ENCODE results near the gene PROSER3.
A peak's percentile ranks its signal among the peaks of the same experiment; 100 is the strongest.

Gene PROSER3

GRCh38 chr19:35752746-35753350 is 5.1 kb upstream of the PROSER3 start:
- DNase-seq (ENCODE audit: low read depth) = no peak
- no peak overlapping the region for H3K4me3 ChIP-seq (ENCODE audit: low read depth, low read length)
- no peak for TF ChIP-seq CTCF (conservative IDR thresholded peaks at IDR 0.05; ENCODE audit: low read depth, low read length)

DNA sequence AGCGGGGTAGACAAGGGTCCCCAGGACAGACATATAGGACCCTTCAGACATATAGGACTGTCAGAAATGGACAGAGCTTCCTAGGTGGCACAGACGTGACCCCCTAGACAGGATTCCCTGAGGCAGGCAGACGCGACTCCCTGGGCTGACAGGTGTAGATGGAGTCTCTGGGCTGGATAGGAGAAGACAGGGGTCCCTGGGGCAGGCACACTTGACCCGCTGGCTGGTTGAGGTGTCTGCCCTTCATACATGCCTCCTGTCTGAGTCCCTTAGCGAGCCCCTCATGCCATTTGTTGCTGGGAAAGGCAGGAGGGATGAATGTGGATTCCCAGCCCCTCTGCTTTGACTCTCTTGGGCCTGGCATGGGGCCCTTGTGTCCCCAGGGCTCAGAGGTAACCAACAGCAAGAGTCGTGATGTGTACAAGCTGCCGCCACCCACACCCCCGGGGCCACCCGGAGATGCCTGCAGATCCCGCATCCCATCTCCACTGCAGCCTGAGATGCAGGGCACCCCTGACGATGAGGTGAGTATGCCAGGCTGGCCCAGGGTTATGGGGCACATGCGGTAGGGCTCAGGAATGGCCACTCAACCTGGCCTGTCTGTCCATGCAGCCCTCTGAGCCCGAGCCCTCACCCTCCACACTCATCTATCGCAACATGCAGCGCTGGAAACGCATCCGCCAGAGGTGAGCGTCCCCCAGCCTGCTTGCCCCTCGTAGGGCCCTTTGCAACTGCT is 4.2 kb upstream of the PROSER3 start:
- no peak overlapping the region for H3K4me3 ChIP-seq (ENCODE audit: low read depth, low read length)
- no peak for TF ChIP-seq CTCF (conservative IDR thresholded peaks at IDR 0.05; ENCODE audit: low read depth, low read length)
- DNase-seq (ENCODE audit: low read depth) = no peak

- peak; percentile 1 for TF ChIP-seq CTCF (conservative IDR thresholded peaks at IDR 0.05; ENCODE audit: low read depth, low read length)
- no peak overlapping the region for H3K4me3 ChIP-seq (ENCODE audit: low read depth, low read length)
- peak; percentile 28 for DNase-seq (ENCODE audit: low read depth)
These were observed 3.4 kb upstream of the PROSER3 start for GRCh38 chr19:35754370-35755130.

DNA sequence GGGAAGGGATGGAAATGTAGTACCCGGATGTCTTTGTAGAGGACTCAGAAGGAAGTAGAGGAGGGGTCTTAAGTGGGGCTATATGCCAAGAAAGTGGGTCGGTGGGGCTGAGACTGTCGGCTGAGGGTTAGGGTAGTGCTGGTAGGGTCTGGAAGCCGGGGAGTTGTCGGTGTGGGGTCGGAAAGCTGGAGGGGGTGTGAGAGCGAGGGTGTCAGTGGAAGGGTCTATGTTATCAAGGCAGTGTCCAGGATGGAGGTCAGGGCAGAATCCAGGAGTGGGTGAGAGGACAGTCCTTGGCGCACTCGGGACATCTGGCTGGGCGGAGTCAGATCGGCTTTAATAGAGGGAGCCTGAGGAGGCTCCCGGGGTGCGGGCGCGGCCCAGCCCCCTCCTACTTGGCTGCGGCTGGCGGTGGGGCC is 2.8 kb upstream of the PROSER3 start:
- DNase-seq (ENCODE audit: low read depth) = no peak
- TF ChIP-seq CTCF (conservative IDR thresholded peaks at IDR 0.05; ENCODE audit: low read depth, low read length) = no peak
- H3K4me3 ChIP-seq (ENCODE audit: low read depth, low read length) = peak overlapping the region; percentile 82

GRCh38 chr19:35755550-35756376 is 2.2 kb upstream of the PROSER3 start:
- peak overlapping the region; percentile 82 for H3K4me3 ChIP-seq (ENCODE audit: low read depth, low read length)
- no peak for TF ChIP-seq CTCF (conservative IDR thresholded peaks at IDR 0.05; ENCODE audit: low read depth, low read length)
- DNase-seq (ENCODE audit: low read depth) = peak; percentile 87

- peak within 1 kb of the TSS; percentile 82 for H3K4me3 ChIP-seq (ENCODE audit: low read depth, low read length)
- no peak for TF ChIP-seq CTCF (conservative IDR thresholded peaks at IDR 0.05; ENCODE audit: low read depth, low read length)
- peak; percentile 86 for DNase-seq (ENCODE audit: low read depth)
These were observed 1.4 kb upstream of the PROSER3 start, which contains the start of gene HSPB6 for GRCh38 chr19:35756377-35757230. Gene HSPB6 (minus strand): TSS chr19:35757029. CDS start chr19:35757008, 21 bp downstream.
